Mucosa of descending colon (tissue), 3 donors: ENCODE measurements around the gene NOTCH4. TPM values are rescaled to one million over a fixed set of nuclear protein-coding genes. Genes with fewer than 3 reads are reported as not detected.
A peak's percentile ranks its signal among the peaks of the same experiment; 100 is the strongest.

Source experiments
- ATAC-seq: fragments of 200-7000 bp; cut with Tn5 transposase; one replicate; pipeline ENCODE4 v1.9.1; 2020; ENCODE audit warnings: mild to moderate bottlenecking, moderate library complexity
- DNase-seq, 3 donors: peaks; one replicate each; pipeline ENCODE4 v3.0.0-alpha.2; 2020
- H3K36me3 ChIP-seq: fragments of 200-600 bp; one replicate; pipeline ENCODE4 v1.8.0; 2021; ENCODE audit warnings: low read depth, mild to moderate bottlenecking
- H3K4me1 ChIP-seq: fragments of 200-600 bp; one replicate; pipeline ENCODE4 v1.8.0; 2021; ENCODE audit warnings: low read depth, mild to moderate bottlenecking
- H3K4me3 ChIP-seq: fragments of 200-600 bp; one replicate; pipeline ENCODE4 v1.8.0; 2021; ENCODE audit warnings: mild to moderate bottlenecking
- H3K9me3 ChIP-seq: fragments of 200-600 bp; one replicate; pipeline ENCODE4 v1.8.0; 2021; ENCODE audit warnings: mild to moderate bottlenecking
- CTCF ChIP-seq: fragments of 200-600 bp; IDR thresholded peaks from one replicate; pipeline ENCODE4 v1.8.0; 2022; ENCODE audit warnings: antibody characterized with exemption, mild to moderate bottlenecking
- intact Hi-C, 2 donors: fragments of 100-400 bp; cut with DNase I in 1 of 2; cut with micrococcal nuclease in 1 of 2; formaldehyde crosslinking; loops; one replicate each; pipeline versions ENCODE4 v1.11.0 to v1.11.1; 2022; cut with DNase I, micrococcal nuclease
- total RNA-seq, 3 donors: library from RNA; stranded (reverse); fragmentation: NEBNext Ultra II Directional in 2 of 3; extraction: Animal tissue kit (Norgen Biotek cat#: 25700) in 2 of 3; gene quantifications; one replicate each; pipeline versions ENCODE4 v1.2.1 to v1.2.4, GENCODE V29; 2021 to 2023
- donor health status: DM: no; HTN: no; CAD: no; lungs with moderate emphysema.
- donor health status: DM: no; HTN: no; CAD: no.
- donor health status: DM: no; HTN: yes; CAD: no.

Gene NOTCH4
- total RNA-seq, 3 donors from 2014 or later = 1.5 to 10.5 (median 4.0) TPM

- Histone ChIP-seq H3K36me3 (no peaks in the 10 kb centered on the region), H3K9me3 (no peaks in the 10 kb centered on the region), H3K4me3 (no peak overlapping the region), H3K4me1 (peaks cover 3% of the 10 kb centered on the region)
- ATAC-seq (no peak), DNase-seq (no peak)
- intact Hi-C loops = no loop called here
- no peak for TF ChIP-seq CTCF
These were observed 23.0 kb downstream of the NOTCH4 start for GRCh38 chr6:32200711-32201475.

- no peak for DNase-seq
- intact Hi-C loops = no loop called here
- no peak for ATAC-seq
- H3K4me1 ChIP-seq = peaks cover 12% of the 10 kb centered on the region
- H3K4me3 ChIP-seq = no peak overlapping the region
- H3K9me3 ChIP-seq = no peaks in the 10 kb centered on the region
- TF ChIP-seq CTCF = no peak
- H3K36me3 ChIP-seq = peaks cover 5% of the 10 kb centered on the region
These were observed 25.0 kb downstream of the NOTCH4 start for GRCh38 chr6:32198866-32199265.

GRCh38 chr6:32198345-32198696 lies 25.5 kb downstream of the NOTCH4 start:
- Histone ChIP-seq H3K9me3 (no peaks in the 10 kb centered on the region), H3K36me3 (peaks cover 5% of the 10 kb centered on the region), H3K4me3 (no peak overlapping the region), H3K4me1 (peaks cover 12% of the 10 kb centered on the region)
- DNase-seq (no peak), ATAC-seq (no peak)
- intact Hi-C loops = no loop called here
- no peak for TF ChIP-seq CTCF

GRCh38 chr6:32196682-32197616 lies 26.9 kb downstream of the NOTCH4 start:
- peak; percentile 45 to 70 (median 67) for DNase-seq
- no peak for TF ChIP-seq CTCF
- intact Hi-C loops = no loop called here
- Histone ChIP-seq H3K9me3 (no peaks in the 10 kb centered on the region), H3K36me3 (peaks cover 5% of the 10 kb centered on the region), H3K4me3 (peak overlapping the region; percentile 29), H3K4me1 (peaks cover 12% of the 10 kb centered on the region)
- ATAC-seq = no peak

GRCh38 chr6:32195902-32196681 lies 27.8 kb downstream of the NOTCH4 start:
- H3K4me3 ChIP-seq = peak overlapping the region; percentile 29
- H3K36me3 ChIP-seq = peaks cover 5% of the 10 kb centered on the region
- DNase-seq = peak; percentile 89 to 95 (median 91)
- peaks cover 15% of the 10 kb centered on the region for H3K4me1 ChIP-seq
- H3K9me3 ChIP-seq = no peaks in the 10 kb centered on the region
- ATAC-seq = peak; percentile 40
- TF ChIP-seq CTCF = no peak
- intact Hi-C loops = no loop called here
